Measurements from ENCODE around the gene PELI2. TPM values are rescaled to one million over a fixed set of nuclear protein-coding genes. Genes with fewer than 3 reads are reported as not detected.

Gene PELI2
- total RNA-seq, 4 donors from 2014 or later, result 12.9 to 21.8 (median 17.6) TPM

GRCh38 chr14:56310643-56311042 is 192.4 kb downstream of the PELI2 start:
- TF ChIP-seq CTCF (IDR thresholded peaks at IDR 0.05; ENCODE audit: low read depth), result no peak

- TF ChIP-seq CTCF (IDR thresholded peaks at IDR 0.05; ENCODE audit: low read depth), result no peak
Measured at GRCh38 chr14:56313789-56314188, 195.6 kb downstream of the PELI2 start.

- TF ChIP-seq CTCF (IDR thresholded peaks at IDR 0.05; ENCODE audit: low read depth), result no peak
Measured at GRCh38 chr14:56318393-56319115, 200.3 kb downstream of the PELI2 start.

- TF ChIP-seq CTCF (IDR thresholded peaks at IDR 0.05; ENCODE audit: low read depth), result no peak
Measured at GRCh38 chr14:56321861-56322260, 203.7 kb downstream of the PELI2 start.

- no peak for TF ChIP-seq CTCF (IDR thresholded peaks at IDR 0.05; ENCODE audit: low read depth)
Measured at GRCh38 chr14:56322531-56322930, 204.3 kb downstream of the PELI2 start.

- TF ChIP-seq CTCF (IDR thresholded peaks at IDR 0.05; ENCODE audit: low read depth), result no peak
Measured at GRCh38 chr14:56324454-56324853, 206.2 kb downstream of the PELI2 start.

- no peak for TF ChIP-seq CTCF (IDR thresholded peaks at IDR 0.05; ENCODE audit: low read depth)
Measured at GRCh38 chr14:56324856-56325699, 206.9 kb downstream of the PELI2 start.
